Activated CD4-positive, alpha-beta T cell treated with anti-CD3 and anti-CD28 coated beads for 36 hours (primary cell): ENCODE results near the gene MEG3. TPM values are rescaled to one million over a fixed set of nuclear protein-coding genes. Genes with fewer than 3 reads are reported as not detected.

ENCODE experiments used
- ATAC-seq: fragments of 200-7000 bp; cut with Tn5 transposase; one replicate; pipeline ENCODE4 v1.10.0; 2021; ENCODE audit warnings: mild to moderate bottlenecking, moderate library complexity
- CTCF ChIA-PET: fragments of 350-600 bp; sonication (Branson Sonifier 250); formaldehyde crosslinking; loops from one replicate; lab custom pipeline; 2021; ENCODE audit warnings: antibody characterized with exemption; lab: Charles Lee
- POLR2A ChIA-PET: fragments of 350-600 bp; sonication (Branson Sonifier 250); formaldehyde crosslinking; loops from one replicate; lab custom pipeline; 2021; ENCODE audit warnings: antibody characterized with exemption, inconsistent platforms; lab: Charles Lee
- DNase-seq: peaks from one replicate; pipeline ENCODE4 v3.0.0-alpha.2; 2020
- H3K27ac Mint-ChIP-seq: one replicate; pipeline ENCODE4 v1.8.0; 2021; ENCODE audit warnings: mixed read lengths
- H3K27me3 Mint-ChIP-seq: one replicate; pipeline ENCODE4 v1.8.0; 2021; ENCODE audit warnings: mixed read lengths
- H3K36me3 Mint-ChIP-seq: one replicate; pipeline ENCODE4 v1.8.0; 2021; ENCODE audit warnings: low read depth, mixed read lengths
- H3K4me1 Mint-ChIP-seq: one replicate; pipeline ENCODE4 v1.8.0; 2021; ENCODE audit warnings: mixed read lengths
- H3K4me3 Mint-ChIP-seq: one replicate; pipeline ENCODE4 v1.8.0; 2021; ENCODE audit warnings: mild to moderate bottlenecking, moderate library complexity, mixed read lengths
- H3K9me3 Mint-ChIP-seq: one replicate; pipeline ENCODE4 v1.8.0; 2021; ENCODE audit warnings: low read depth, mixed read lengths
- intact Hi-C, 2 experiments: fragments of 100-400 bp; cut with DNase I in 1 of 2; cut with micrococcal nuclease in 1 of 2; formaldehyde crosslinking; loops; one replicate each; pipeline versions ENCODE4 v1.14.2 to v1.15.1; 2022 to 2024; cut with DNase I, micrococcal nuclease
- total RNA-seq, 2 experiments: library from RNA; stranded (reverse); gene quantifications; one replicate each; pipeline ENCODE4 v1.2.3, GENCODE V29; 2021

MEG3 gene
- not detected for total RNA-seq

DNA sequence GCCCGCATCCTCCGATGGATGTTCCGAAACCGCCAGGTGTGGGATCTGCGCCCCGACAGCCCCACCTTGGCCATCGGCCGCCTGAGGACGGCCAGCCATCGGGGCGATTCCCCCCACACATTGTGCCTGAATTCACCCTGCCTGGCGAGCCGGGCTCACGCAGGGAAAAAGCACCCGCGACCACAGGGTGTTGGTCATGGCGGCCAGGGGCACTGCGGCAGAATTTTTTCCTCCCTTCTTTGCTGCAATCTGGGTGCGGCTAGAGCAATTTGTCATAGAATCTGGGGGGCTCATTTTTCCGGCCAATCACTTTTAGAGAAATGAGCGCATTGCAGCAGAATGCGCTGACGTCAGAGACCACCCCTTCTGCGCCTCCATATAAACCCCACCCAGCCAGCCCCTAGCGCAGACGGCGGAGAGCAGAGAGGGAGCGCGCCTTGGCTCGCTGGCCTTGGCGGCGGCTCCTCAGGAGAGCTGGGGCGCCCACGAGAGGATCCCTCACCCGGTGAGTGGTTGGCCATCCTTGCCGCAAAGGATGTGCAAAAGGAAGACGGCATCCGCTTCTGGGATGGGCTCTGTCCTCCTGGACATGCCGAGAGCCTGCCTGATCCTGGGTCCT is at the start of gene MEG3:
Gene MEG3 (plus strand): TSS at position 406 of the 619 bp plus-strand sequence.
- POLR2A ChIA-PET: no interaction called here
- Mint-ChIP-seq H3K36me3 (peaks cover 2% of the 10 kb centered on the region), H3K27me3 (peaks cover 35% of the 10 kb centered on the region), H3K4me1 (peaks cover 7% of the 10 kb centered on the region), H3K9me3 (peaks cover 2% of the 10 kb centered on the region), H3K27ac (no peak within 1 kb of the TSS), H3K4me3 (no peak within 1 kb of the TSS)
- CTCF ChIA-PET: no interaction called here
- intact Hi-C loops: no loop called here
- ATAC-seq (no peak), DNase-seq (no peak)

DNA sequence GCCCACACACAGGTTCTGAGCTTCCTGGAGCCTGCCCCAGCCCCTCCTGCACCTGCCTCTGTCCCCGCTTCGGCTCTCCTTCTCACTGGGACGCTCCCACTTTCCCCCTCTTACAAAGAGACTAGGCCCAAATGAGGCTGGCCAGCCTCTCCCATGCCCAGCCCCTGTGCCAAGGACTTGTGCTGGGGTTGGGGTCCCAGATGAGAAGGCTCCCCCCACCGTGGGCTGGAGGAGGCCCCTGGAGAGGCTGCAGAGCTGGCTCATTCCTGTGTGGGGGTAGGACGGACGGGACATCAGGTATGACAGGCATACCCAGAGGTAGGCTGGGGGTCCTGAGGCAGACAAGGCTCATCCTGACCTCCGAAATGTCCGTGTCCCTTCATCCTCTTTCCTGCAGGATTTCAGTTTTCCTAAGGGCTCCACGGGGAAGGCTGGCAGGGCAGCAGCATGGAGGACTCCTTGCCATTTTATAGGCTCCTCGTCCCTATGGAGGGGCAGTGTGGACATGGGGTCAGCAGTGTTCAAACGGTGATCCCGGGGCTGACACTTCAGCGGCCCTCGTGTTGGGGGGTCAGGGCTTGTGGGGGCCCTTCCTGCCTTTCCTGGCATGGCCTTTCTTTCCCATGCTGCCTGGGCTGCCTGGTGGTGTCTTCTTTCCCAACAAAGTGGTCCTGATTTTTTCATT is 49.1 kb upstream of the MEG3 start:
- ATAC-seq (no peak), DNase-seq (no peak)
- Mint-ChIP-seq H3K9me3 (no peaks in the 10 kb centered on the region), H3K4me1 (no peaks in the 10 kb centered on the region), H3K4me3 (no peak overlapping the region), H3K27me3 (peaks cover 2% of the 10 kb centered on the region), H3K27ac (no peak overlapping the region), H3K36me3 (no peaks in the 10 kb centered on the region)
- CTCF ChIA-PET: no interaction called here
- POLR2A ChIA-PET: no interaction called here
- intact Hi-C loops: no loop called here

DNA sequence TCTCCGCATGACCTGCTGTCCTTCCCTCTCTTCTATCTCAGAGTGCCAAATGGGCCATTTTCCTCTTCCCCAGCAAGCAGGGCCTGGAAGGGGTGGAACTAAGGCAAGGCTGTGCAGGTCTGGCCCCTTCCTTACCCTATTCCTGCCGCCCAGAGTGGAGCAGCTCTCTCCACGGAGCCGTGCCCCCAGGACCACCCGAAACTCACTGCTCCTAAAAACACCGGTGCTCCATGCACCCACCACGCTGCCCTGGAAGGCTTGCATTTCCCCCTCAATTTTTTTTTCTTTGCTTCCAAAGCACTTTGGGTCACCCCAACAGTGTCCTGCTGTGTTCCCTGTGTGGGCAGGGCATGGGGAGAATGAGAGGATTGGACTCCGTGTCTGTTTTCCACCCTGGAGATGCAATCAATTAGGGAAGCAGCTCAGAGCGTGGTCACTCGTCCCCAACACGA is 48.5 kb upstream of the MEG3 start:
- Mint-ChIP-seq H3K36me3 (no peaks in the 10 kb centered on the region), H3K9me3 (no peaks in the 10 kb centered on the region), H3K4me3 (no peak overlapping the region), H3K27ac (no peak overlapping the region), H3K27me3 (peaks cover 2% of the 10 kb centered on the region), H3K4me1 (no peaks in the 10 kb centered on the region)
- POLR2A ChIA-PET: no interaction called here
- ATAC-seq (no peak), DNase-seq (no peak)
- intact Hi-C loops: no loop called here
- CTCF ChIA-PET: no interaction called here

DNA sequence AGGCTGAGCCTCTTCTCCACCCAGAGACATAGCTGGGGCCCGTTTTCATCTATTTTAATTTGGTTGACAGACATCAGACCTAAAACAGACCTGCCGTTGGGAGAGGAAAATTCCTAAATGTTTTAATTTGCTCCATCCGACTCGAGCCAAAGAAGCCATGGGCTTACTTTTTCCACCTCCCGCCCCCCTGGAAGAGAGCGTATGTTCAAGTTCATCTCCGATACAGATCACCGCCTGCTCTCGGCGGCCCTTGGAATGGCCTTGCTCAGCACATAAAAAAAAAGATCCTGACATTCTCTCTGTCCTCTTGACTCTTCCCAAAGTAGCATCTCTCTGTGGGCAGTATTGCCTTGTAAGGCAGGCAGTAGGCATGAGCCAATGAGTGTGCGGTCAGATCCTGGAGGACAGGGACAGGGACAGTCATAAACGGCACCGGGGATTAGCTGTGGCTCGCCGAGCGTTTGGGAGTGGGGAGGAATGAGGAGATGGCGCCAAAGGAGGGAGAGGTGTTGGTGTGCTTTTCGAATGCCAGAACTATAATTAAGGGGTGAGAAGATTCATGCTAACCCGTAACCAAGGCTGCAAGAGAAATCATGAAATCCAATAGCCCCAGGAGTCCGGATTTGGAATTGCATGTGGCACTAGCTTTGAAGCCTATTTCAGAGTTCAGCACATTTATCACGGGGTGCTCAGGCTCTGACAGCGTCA is 47.9 kb upstream of the MEG3 start:
- Mint-ChIP-seq H3K27ac (no peak overlapping the region), H3K4me3 (no peak overlapping the region), H3K36me3 (no peaks in the 10 kb centered on the region), H3K9me3 (no peaks in the 10 kb centered on the region), H3K4me1 (no peaks in the 10 kb centered on the region), H3K27me3 (peaks cover 2% of the 10 kb centered on the region)
- intact Hi-C loops: no loop called here
- ATAC-seq (no peak), DNase-seq (no peak)
- POLR2A ChIA-PET: no interaction called here
- CTCF ChIA-PET: no interaction called here

DNA sequence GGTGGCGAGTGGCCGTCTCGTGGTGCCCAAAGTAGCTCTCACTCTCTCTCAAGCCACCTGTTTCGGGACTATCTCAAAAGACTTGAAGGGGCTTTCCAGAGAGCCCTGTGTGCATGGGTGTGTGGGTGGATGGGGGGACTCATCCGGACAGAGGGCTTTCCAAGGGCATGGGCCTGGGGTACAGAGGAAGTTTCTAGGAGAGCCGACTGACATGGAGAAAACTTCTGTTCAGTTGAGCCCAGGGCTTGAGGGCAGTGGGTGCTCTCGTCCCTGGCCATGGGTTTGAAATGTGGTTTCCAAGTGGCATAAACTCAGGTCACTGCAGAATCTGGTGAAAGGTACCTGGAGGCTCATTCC is 47.4 kb upstream of the MEG3 start:
- Mint-ChIP-seq H3K27me3 (peaks cover 2% of the 10 kb centered on the region), H3K9me3 (no peaks in the 10 kb centered on the region), H3K4me3 (no peak overlapping the region), H3K27ac (no peak overlapping the region), H3K4me1 (no peaks in the 10 kb centered on the region), H3K36me3 (no peaks in the 10 kb centered on the region)
- DNase-seq (no peak), ATAC-seq (no peak)
- POLR2A ChIA-PET: no interaction called here
- intact Hi-C loops: no loop called here
- CTCF ChIA-PET: no interaction called here

DNA sequence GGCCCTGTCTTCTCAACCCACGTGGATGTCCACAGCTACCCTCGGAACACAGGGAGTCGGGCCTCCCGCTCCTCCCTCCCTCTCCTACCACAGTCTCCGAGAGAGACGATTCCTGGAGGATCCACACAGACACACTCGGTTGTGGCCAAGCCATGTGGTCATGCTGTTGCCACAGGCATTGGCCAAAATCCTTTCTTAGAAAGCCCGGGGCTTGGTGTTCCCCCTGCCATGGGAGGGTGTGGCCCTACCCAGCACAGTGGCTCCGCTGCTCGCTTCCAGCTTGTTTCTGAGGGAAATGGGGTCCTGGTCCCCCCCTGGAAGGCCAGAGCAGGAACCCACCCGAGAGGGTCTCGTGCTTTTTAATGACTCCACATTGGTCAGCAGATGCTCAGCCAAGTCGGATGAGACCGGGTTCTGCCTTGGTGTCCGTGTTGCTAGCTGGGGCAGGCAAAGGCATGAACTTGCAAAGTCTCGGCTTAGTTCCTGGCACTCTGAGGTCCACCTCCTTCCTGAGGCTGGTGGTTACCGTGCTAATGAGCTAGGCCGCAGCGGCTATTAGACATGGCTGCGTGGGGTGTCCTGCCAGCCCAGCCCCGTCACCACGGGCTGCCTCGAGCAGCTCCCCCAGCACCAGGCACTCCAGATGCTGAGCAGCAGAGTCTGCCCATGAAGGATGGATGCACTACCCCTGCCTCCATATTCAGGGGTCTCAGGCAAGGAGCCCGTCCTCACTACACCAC is 46.8 kb upstream of the MEG3 start:
- ChIA-PET CTCF (no interaction called here), POLR2A (no interaction called here)
- Mint-ChIP-seq H3K27me3 (peaks cover 2% of the 10 kb centered on the region), H3K4me1 (no peaks in the 10 kb centered on the region), H3K4me3 (no peak overlapping the region), H3K9me3 (no peaks in the 10 kb centered on the region), H3K36me3 (no peaks in the 10 kb centered on the region), H3K27ac (no peak overlapping the region)
- DNase-seq: no peak
- intact Hi-C loops: no loop called here
- no peak for ATAC-seq

DNA sequence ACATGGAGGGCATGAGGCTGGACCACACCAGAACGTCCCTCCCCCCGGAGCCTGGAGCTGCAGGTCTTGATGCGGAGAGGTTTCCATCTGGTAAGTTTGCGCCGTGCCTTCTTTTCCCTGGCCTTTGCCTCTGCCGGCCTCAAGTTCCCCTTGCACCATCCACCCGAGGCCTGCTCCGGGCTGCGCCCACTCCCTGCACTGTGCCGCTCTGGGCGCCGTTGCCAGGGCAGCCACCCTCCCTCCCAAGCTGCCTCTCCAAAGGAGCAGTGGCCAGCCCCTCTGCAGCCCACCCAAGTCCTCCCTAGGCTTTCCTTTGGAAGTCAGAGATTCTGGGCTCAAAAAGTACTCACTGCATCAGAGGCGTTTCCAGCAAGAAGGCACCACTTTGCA is 46.2 kb upstream of the MEG3 start:
- Mint-ChIP-seq H3K4me1 (no peaks in the 10 kb centered on the region), H3K27me3 (peaks cover 2% of the 10 kb centered on the region), H3K4me3 (no peak overlapping the region), H3K36me3 (no peaks in the 10 kb centered on the region), H3K27ac (no peak overlapping the region), H3K9me3 (no peaks in the 10 kb centered on the region)
- POLR2A ChIA-PET: no interaction called here
- CTCF ChIA-PET: no interaction called here
- ATAC-seq: no peak
- DNase-seq: no peak
- intact Hi-C loops: loop anchor here in 1 of 2 experiments (2.0 kb wide), 1 partner anchor 37 kb away; no protein-coding TSS in a partner anchor

DNA sequence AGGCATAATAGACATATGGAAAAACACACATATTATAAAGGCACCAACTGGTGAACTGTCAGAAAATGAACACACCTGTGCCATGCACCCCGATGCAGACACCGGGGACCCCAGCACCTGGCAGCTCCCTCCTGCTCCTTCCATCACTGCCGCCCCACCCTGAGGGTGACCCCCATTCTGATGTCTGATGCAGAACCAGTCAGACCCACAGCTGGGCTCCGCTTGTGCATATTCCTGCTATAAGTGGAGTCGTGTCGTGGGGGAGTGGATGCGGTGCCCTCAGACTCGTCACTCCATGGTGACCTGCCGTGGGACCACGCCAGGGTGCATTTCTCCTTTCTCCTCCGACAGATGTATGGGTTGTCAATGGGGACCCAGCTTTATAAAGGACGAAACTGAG is 45.7 kb upstream of the MEG3 start:
- no peaks in the 10 kb centered on the region for H3K9me3 Mint-ChIP-seq
- peaks cover 2% of the 10 kb centered on the region for H3K27me3 Mint-ChIP-seq
- intact Hi-C loops: loop anchor here in 1 of 2 experiments (2.0 kb wide), 1 partner anchor 37 kb away; no protein-coding TSS in a partner anchor
- POLR2A ChIA-PET: no interaction called here
- no peaks in the 10 kb centered on the region for H3K4me1 Mint-ChIP-seq
- CTCF ChIA-PET: no interaction called here
- DNase-seq (no peak), ATAC-seq (no peak)
- H3K36me3 Mint-ChIP-seq: no peaks in the 10 kb centered on the region
- H3K27ac Mint-ChIP-seq: no peak overlapping the region
- H3K4me3 Mint-ChIP-seq: no peak overlapping the region

DNA sequence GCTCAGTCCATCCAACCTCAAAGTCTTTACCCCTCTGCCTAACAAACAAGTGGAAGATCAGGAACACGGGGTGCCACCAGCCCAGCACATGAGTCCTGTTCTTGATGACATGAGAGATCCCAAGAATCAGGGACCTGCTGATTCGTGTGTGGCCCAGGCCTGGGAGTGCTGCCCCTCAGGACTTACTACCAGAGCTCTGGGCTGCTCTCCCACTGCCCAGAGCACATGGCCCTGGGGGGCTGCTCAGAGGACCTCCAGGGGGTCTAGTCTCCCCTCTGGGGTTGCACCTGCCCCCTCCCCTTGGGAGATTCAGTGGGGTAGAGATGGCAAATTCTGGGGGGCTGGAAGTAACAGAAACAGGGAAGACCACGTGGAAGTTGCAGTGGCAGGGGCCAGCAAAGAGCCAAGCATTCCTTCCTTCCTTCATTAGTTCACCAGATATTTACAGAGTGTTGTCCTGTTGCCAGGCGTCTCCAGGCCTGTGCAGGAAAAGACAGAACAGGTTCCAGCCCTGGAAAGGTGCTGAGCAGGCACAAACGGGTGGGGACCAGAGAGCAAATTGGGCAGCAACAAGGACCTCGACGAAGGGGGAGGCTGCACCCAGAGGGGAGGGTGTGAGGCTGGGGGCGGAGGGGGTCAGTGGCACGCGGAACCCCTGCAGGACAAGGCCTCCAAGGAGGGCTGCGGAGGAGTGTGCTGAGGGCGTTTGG is 45.1 kb upstream of the MEG3 start:
- Mint-ChIP-seq H3K4me3 (no peak overlapping the region), H3K27ac (no peak overlapping the region), H3K4me1 (no peaks in the 10 kb centered on the region), H3K9me3 (no peaks in the 10 kb centered on the region), H3K36me3 (no peaks in the 10 kb centered on the region), H3K27me3 (peaks cover 2% of the 10 kb centered on the region)
- ATAC-seq: no peak
- CTCF ChIA-PET: no interaction called here
- no peak for DNase-seq
- intact Hi-C loops: loop anchor here in 1 of 2 experiments (2.0 kb wide), 1 partner anchor 38 kb away; no protein-coding TSS in a partner anchor
- POLR2A ChIA-PET: no interaction called here

DNA sequence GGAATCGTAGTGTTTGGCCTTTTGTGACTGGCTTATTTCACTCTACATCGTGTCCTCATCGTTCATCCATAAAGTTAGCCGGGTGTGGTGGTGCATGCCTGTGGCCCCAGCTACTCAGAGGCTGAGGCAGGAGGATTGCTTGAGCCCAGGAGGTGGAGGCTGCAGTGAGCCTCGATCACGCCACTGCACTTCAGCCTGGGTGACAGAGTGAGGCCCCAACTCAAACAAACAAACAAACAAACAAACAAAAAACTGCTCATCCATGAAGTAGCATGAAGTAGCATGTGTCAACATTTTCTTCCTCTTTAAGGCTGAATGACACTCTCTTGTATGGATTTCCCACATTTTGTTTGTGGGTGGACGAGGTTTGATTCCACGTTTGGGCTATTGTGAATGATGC is 44.0 kb upstream of the MEG3 start:
- intact Hi-C loops: loop anchor here in 1 of 2 experiments (2.0 kb wide), 1 partner anchor 39 kb away; no protein-coding TSS in a partner anchor
- Mint-ChIP-seq H3K27me3 (no peaks in the 10 kb centered on the region), H3K9me3 (no peaks in the 10 kb centered on the region), H3K4me3 (no peak overlapping the region), H3K4me1 (no peaks in the 10 kb centered on the region), H3K27ac (no peak overlapping the region), H3K36me3 (no peaks in the 10 kb centered on the region)
- ATAC-seq: no peak
- no peak for DNase-seq
- POLR2A ChIA-PET: no interaction called here
- CTCF ChIA-PET: no interaction called here
